NCI-H1436 (cell line): ENCODE data around the gene DYNC1LI1.

ENCODE experiments used
- DNase-seq: peaks from one replicate; lab custom pipeline; 2025; lab: John Stamatoyannopoulos, UW

Gene DYNC1LI1

GRCh38 chr3:32492684-32493436 is 77.8 kb downstream of the DYNC1LI1 start:
- DNase-seq, result no peak

- DNase-seq, result no peak
Measured at GRCh38 chr3:32488474-32489008, 82.1 kb downstream of the DYNC1LI1 start.

- DNase-seq, result no peak
Measured at GRCh38 chr3:32487781-32488473, 82.7 kb downstream of the DYNC1LI1 start.

- no peak for DNase-seq
Measured at GRCh38 chr3:32484436-32484835, 86.2 kb downstream of the DYNC1LI1 start.

GRCh38 chr3:32483772-32484171 is 86.9 kb downstream of the DYNC1LI1 start:
- DNase-seq, result no peak

GRCh38 chr3:32482693-32483092 is 88.0 kb downstream of the DYNC1LI1 start:
- no peak for DNase-seq

- no peak for DNase-seq
Measured at GRCh38 chr3:32481791-32482631, 88.6 kb downstream of the DYNC1LI1 start.

GRCh38 chr3:32480604-32481003 is 90.1 kb downstream of the DYNC1LI1 start:
- DNase-seq, result no peak
